ENCODE results near the gene CLMP.
"Not testable (repeated sequence)": the region's sequence is repeated elsewhere in the genome, so short reads cannot be mapped to it uniquely, and the experiment has no call there.

CLMP gene

GRCh38 chr11:123145661-123146060 is 49.4 kb downstream of the CLMP start:
- no peak for TF ChIP-seq Cebpa-rat (IDR thresholded peaks at IDR 0.05)
- no peaks in the 10 kb centered on the region for H4K20me1 ChIP-seq
- no peak overlapping the region for H3K4me3 ChIP-seq
- H3K9ac ChIP-seq: no peak overlapping the region
- no peaks in the 10 kb centered on the region for H3K4me1 ChIP-seq
- no peak overlapping the region for H3K4me2 ChIP-seq
- no peaks in the 10 kb centered on the region for H3K27me3 ChIP-seq
- no peak overlapping the region for H3K27ac ChIP-seq
- no peaks in the 10 kb centered on the region for H3K36me3 ChIP-seq
- no peaks in the 10 kb centered on the region for H3K9me3 ChIP-seq

GRCh38 chr11:123145220-123145619 is 49.8 kb downstream of the CLMP start:
- Histone ChIP-seq H3K27ac (no peak overlapping the region), H3K9ac (no peak overlapping the region), H3K4me1 (no peaks in the 10 kb centered on the region), H3K9me3 (no peaks in the 10 kb centered on the region), H3K4me3 (no peak overlapping the region), H3K27me3 (no peaks in the 10 kb centered on the region), H4K20me1 (no peaks in the 10 kb centered on the region), H3K4me2 (no peak overlapping the region), H3K36me3 (no peaks in the 10 kb centered on the region)
- no peak for TF ChIP-seq Cebpa-rat (IDR thresholded peaks at IDR 0.05)

DNA sequence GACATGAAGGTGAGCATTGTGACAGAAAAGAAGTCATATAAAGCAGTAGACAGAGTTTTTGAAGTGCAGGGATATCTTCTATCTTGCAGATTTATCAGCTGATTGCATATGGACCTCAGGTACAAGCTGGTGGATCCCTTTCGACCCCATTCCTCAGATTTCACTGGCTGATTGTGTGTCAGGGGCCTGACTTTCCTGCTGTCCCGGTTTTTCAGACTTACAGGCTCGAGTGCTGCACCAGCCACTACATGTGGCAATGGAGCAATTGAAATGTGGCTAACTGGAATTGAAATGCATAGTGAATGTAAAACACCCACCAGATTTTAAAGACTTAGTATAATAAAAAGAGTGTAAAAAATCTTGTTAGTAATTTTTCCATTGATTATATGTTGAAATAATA is 50.3 kb downstream of the CLMP start:
- H3K27me3 ChIP-seq: no peaks in the 10 kb centered on the region
- H3K4me2 ChIP-seq: no peak overlapping the region
- no peak overlapping the region for H3K9ac ChIP-seq
- no peak for TF ChIP-seq Cebpa-rat (IDR thresholded peaks at IDR 0.05)
- H3K4me3 ChIP-seq: no peak overlapping the region
- no peaks in the 10 kb centered on the region for H3K4me1 ChIP-seq
- H3K27ac ChIP-seq: no peak overlapping the region
- no peaks in the 10 kb centered on the region for H3K36me3 ChIP-seq
- H3K9me3 ChIP-seq: no peaks in the 10 kb centered on the region
- H4K20me1 ChIP-seq: no peaks in the 10 kb centered on the region

- H3K27me3 ChIP-seq: no peaks in the 10 kb centered on the region
- H3K9me3 ChIP-seq: no peaks in the 10 kb centered on the region
- no peak overlapping the region for H3K4me2 ChIP-seq
Observed at GRCh38 chr11:123143921-123144320, 51.1 kb downstream of the CLMP start.

GRCh38 chr11:123143476-123143875 is 51.6 kb downstream of the CLMP start:
- Histone ChIP-seq H3K4me2 (no peak overlapping the region), H3K9me3 (no peaks in the 10 kb centered on the region), H3K36me3 (no peaks in the 10 kb centered on the region), H3K4me3 (no peak overlapping the region), H3K4me1 (peaks cover 5% of the 10 kb centered on the region), H4K20me1 (no peaks in the 10 kb centered on the region), H3K27ac (no peak overlapping the region), H3K9ac (no peak overlapping the region), H3K27me3 (no peaks in the 10 kb centered on the region)
- TF ChIP-seq Cebpa-rat (IDR thresholded peaks at IDR 0.05): no peak

More at GRCh38 chr11:123143921-123144320, 51.1 kb downstream of the CLMP start:
- Histone ChIP-seq H3K9ac (no peak overlapping the region), H4K20me1 (no peaks in the 10 kb centered on the region), H3K36me3 (no peaks in the 10 kb centered on the region), H3K27ac (no peak overlapping the region), H3K4me1 (0 out of 2 replicates have a peak, but pooled peaks cover 1% of the 10 kb centered on the region), H3K4me3 (no peak overlapping the region)
- TF ChIP-seq Cebpa-rat (IDR thresholded peaks at IDR 0.05): no peak

- Histone ChIP-seq H3K9ac (no peak overlapping the region), H3K4me1 (peaks cover 25% of the 10 kb centered on the region), H3K9me3 (no peaks in the 10 kb centered on the region), H3K36me3 (no peaks in the 10 kb centered on the region), H3K27me3 (no peaks in the 10 kb centered on the region), H4K20me1 (no peaks in the 10 kb centered on the region), H3K4me2 (no peak overlapping the region), H3K27ac (no peak overlapping the region), H3K4me3 (no peak overlapping the region)
- no peak for TF ChIP-seq Cebpa-rat (IDR thresholded peaks at IDR 0.05)
Observed at GRCh38 chr11:123139206-123139605, 55.8 kb downstream of the CLMP start.

GRCh38 chr11:123137431-123138224 is 57.4 kb downstream of the CLMP start:
- Histone ChIP-seq H4K20me1 (no peaks in the 10 kb centered on the region), H3K4me3 (peak overlapping the region; percentile 37; the same call in 1 of the 2 replicates), H3K27me3 (no peaks in the 10 kb centered on the region), H3K9ac (peak overlapping the region; percentile 79), H3K4me2 (peak overlapping the region; percentile 84), H3K4me1 (peaks cover 25% of the 10 kb centered on the region), H3K9me3 (no peaks in the 10 kb centered on the region), H3K27ac (peak overlapping the region; percentile 92), H3K36me3 (no peaks in the 10 kb centered on the region)
- no peak for TF ChIP-seq Cebpa-rat (IDR thresholded peaks at IDR 0.05)

GRCh38 chr11:123135863-123136446 is 59.1 kb downstream of the CLMP start:
- TF ChIP-seq Cebpa-rat (IDR thresholded peaks at IDR 0.05): no peak
- Histone ChIP-seq H3K4me3 (no peak overlapping the region), H3K36me3 (no peaks in the 10 kb centered on the region), H3K9me3 (no peaks in the 10 kb centered on the region), H3K9ac (no peak overlapping the region), H3K4me1 (peaks cover 25% of the 10 kb centered on the region), H4K20me1 (no peaks in the 10 kb centered on the region), H3K4me2 (no peak overlapping the region), H3K27me3 (no peaks in the 10 kb centered on the region), H3K27ac (no peak overlapping the region)

DNA sequence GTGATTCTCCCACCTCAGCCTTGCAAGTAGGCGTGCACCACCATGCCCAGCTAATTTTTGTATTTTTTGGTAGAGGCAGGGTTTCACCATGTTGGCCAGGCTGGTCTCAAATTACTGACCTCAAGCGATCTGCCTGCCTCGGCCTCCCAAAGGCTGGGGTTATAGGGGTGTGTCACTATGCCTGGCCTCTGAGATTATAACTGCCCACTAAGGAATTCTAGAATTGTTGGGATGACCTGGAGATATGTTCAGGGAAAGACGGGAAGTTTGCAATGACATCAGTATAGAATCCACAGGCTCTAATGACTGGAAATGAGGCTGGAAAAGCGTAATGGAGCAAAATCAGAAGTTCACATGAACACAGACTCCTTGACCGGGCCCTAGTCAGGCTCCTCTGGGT is 62.2 kb downstream of the CLMP start:
- Histone ChIP-seq H4K20me1 (no peaks in the 10 kb centered on the region), H3K4me3 (no peak overlapping the region), H3K36me3 (no peaks in the 10 kb centered on the region), H3K4me2 (no peak overlapping the region), H3K27ac (no peak overlapping the region), H3K9ac (no peak overlapping the region), H3K4me1 (peaks cover 14% of the 10 kb centered on the region), H3K27me3 (no peaks in the 10 kb centered on the region), H3K9me3 (no peaks in the 10 kb centered on the region)
- no peak for TF ChIP-seq Cebpa-rat (IDR thresholded peaks at IDR 0.05)

- not testable (repeated sequence) for H3K27me3 ChIP-seq, H4K20me1 ChIP-seq, H3K4me2 ChIP-seq, H3K4me1 ChIP-seq, H3K9me3 ChIP-seq, H3K4me3 ChIP-seq, H3K27ac ChIP-seq, H3K36me3 ChIP-seq, H3K9ac ChIP-seq
Observed at GRCh38 chr11:123132034-123132766, 62.8 kb downstream of the CLMP start.

All from BLaER1 (cell line).